DND-41 (cell line): Measurements from ENCODE around the gene PERCC1.

Experiments used
- ATAC-seq: fragments of 200-7000 bp; cut with Tn5 transposase; 3 replicates; pipeline ENCODE4 v1.9.1; 2021; ENCODE audit warnings: low read depth; ENCODE audit not compliant: insufficient read depth
- DNase-seq: peaks from one replicate; pipeline ENCODE4 v3.0.0-alpha.2; 2020
- H2AFZ ChIP-seq: 2 replicates; pipeline ENCODE4 v1.6.0; 2012; ENCODE audit warnings: low read depth, low read length
- H3K27ac ChIP-seq: 2 replicates; pipeline ENCODE4 v1.5.1; 2012; ENCODE audit warnings: low read length, inconsistent platforms
- H3K27me3 ChIP-seq: fragments of 200-600 bp; sonication (generic); 2 replicates; pipeline ENCODE4 v1.6.0; 2012; ENCODE audit warnings: low read length, mild to moderate bottlenecking, inconsistent platforms; ENCODE audit not compliant: insufficient read depth, poor library complexity
- H3K36me3 ChIP-seq: 2 replicates; pipeline ENCODE4 v1.5.1; 2012; ENCODE audit warnings: low read length, inconsistent platforms; ENCODE audit not compliant: insufficient read depth
- H3K4me1 ChIP-seq: 2 replicates; pipeline ENCODE4 v1.5.1; 2012; ENCODE audit warnings: mild to moderate bottlenecking, low read length; ENCODE audit not compliant: insufficient read depth
- H3K4me2 ChIP-seq: 2 replicates; pipeline ENCODE4 v1.6.0; 2012; ENCODE audit warnings: mild to moderate bottlenecking, moderate library complexity, low read length, inconsistent platforms; ENCODE audit not compliant: insufficient read depth
- H3K4me3 ChIP-seq, 2 experiments: fragments of 200-600 bp in 1 of 2; shearing (Covaris generic) in 1 of 2; 2 replicates each; pipeline ENCODE4 v1.5.1; 2012 to 2016; ENCODE audit warnings: inconsistent platforms in 2 of 2, low read length in 2 of 2, mild to moderate bottlenecking in 2 of 2, low read depth in 1 of 2, moderate library complexity in 1 of 2
- H3K79me2 ChIP-seq: 2 replicates; pipeline ENCODE4 v1.6.0; 2012; ENCODE audit warnings: low read length, inconsistent platforms; ENCODE audit not compliant: insufficient read depth
- H3K9ac ChIP-seq: 2 replicates; pipeline ENCODE4 v1.6.0; 2012; ENCODE audit warnings: low read depth, mild to moderate bottlenecking, inconsistent platforms, low read length, moderate library complexity
- H3K9me3 ChIP-seq: 2 replicates; pipeline ENCODE4 v1.5.1; 2012; ENCODE audit warnings: low read length, moderate library complexity, mild to moderate bottlenecking, inconsistent platforms; ENCODE audit not compliant: insufficient read depth, severe bottlenecking
- H4K20me1 ChIP-seq: 2 replicates; pipeline ENCODE4 v1.6.0; 2012; ENCODE audit warnings: low read length; ENCODE audit not compliant: insufficient read depth
- EZH2 ChIP-seq: IDR thresholded peaks from 3 replicates; pipeline ENCODE4 v1.6.1; 2012; ENCODE audit warnings: borderline replicate concordance, low read depth, mild to moderate bottlenecking, moderate library complexity, low read length, inconsistent platforms; ENCODE audit not compliant: severe bottlenecking
- TF ChIP-seq, protein P1 (sequence below): IDR thresholded peaks from 2 replicates; pipeline ENCODE4 v1.5.1; 2012; ENCODE audit warnings: borderline replicate concordance, low read length, moderate library complexity, mild to moderate bottlenecking; ENCODE audit not compliant: poor library complexity, severe bottlenecking; ENCODE audit errors: extremely low read depth

The PERCC1 gene

GRCh38 chr16:1443980-1444729 is 13.3 kb downstream of the PERCC1 start, which contains the start of gene CCDC154:
Gene CCDC154 (minus strand): TSS chr16:1444556. CDS start chr16:1444322, 234 bp downstream.
- Histone ChIP-seq H3K36me3 (peaks cover 30% of the 10 kb centered on the region), H4K20me1 (peaks cover 6% of the 10 kb centered on the region; the same call in 1 of the 2 replicates), H3K27ac (no peak within 1 kb of the TSS), H3K9ac (no peak within 1 kb of the TSS), H2AFZ (no peak within 1 kb of the TSS), H3K4me2 (no peak within 1 kb of the TSS), H3K9me3 (no peaks in the 10 kb centered on the region), H3K27me3 (no peaks in the 10 kb centered on the region), H3K4me1 (no peaks in the 10 kb centered on the region), H3K79me2 (no peaks in the 10 kb centered on the region), H3K4me3 (no peak within 1 kb of the TSS)
- DNase-seq: no peak
- TF ChIP-seq EZH2: no peak
- TF ChIP-seq, protein P1, sequence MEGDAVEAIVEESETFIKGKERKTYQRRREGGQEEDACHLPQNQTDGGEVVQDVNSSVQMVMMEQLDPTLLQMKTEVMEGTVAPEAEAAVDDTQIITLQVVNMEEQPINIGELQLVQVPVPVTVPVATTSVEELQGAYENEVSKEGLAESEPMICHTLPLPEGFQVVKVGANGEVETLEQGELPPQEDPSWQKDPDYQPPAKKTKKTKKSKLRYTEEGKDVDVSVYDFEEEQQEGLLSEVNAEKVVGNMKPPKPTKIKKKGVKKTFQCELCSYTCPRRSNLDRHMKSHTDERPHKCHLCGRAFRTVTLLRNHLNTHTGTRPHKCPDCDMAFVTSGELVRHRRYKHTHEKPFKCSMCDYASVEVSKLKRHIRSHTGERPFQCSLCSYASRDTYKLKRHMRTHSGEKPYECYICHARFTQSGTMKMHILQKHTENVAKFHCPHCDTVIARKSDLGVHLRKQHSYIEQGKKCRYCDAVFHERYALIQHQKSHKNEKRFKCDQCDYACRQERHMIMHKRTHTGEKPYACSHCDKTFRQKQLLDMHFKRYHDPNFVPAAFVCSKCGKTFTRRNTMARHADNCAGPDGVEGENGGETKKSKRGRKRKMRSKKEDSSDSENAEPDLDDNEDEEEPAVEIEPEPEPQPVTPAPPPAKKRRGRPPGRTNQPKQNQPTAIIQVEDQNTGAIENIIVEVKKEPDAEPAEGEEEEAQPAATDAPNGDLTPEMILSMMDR: no peak
- no peak for ATAC-seq

DNA sequence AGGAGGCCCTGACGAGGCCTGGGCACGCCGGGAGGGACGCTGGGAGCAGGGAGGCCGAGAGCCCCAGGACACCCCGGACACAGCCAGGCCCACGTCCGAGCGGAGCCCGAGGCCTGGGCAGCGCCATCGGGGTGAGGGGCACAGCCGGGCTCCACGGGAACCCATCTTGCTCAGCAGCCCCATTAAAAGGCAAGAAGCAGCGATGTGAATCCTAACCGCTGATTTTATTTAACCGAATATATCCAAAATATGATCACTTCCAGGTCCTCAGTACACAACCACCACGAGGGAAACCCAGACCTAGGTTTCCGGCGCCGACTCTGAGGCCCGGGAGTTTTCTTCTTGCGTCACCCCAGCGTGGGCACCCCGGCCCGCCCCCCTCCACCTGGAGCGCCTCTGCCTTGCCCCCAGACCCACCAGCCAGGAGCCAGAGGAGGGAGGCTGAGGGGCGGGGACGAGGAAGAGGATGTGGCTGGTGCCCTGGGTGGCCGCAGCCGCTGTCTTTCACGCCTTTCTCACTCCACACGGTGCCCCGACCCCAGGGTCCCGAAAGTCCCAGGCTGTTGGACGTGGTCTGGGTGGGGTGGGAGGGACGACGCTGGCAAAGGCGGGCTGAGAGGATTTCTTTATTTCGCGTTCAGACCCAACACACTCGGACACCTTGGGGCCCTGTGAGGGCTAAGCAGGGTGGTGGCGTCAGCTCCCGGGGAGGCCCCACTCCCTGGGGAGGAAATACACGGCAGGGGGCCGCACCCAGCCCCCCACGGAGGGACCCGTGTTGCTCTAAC is 14.0 kb downstream of the PERCC1 start:
- Histone ChIP-seq H3K36me3 (peaks cover 36% of the 10 kb centered on the region), H4K20me1 (peaks cover 11% of the 10 kb centered on the region; the same call in 1 of the 2 replicates), H3K27ac (no peak overlapping the region), H2AFZ (no peak overlapping the region), H3K27me3 (no peaks in the 10 kb centered on the region), H3K9ac (no peak overlapping the region), H3K4me2 (no peak overlapping the region), H3K9me3 (no peaks in the 10 kb centered on the region), H3K4me1 (no peaks in the 10 kb centered on the region), H3K79me2 (no peaks in the 10 kb centered on the region), H3K4me3 (no peak overlapping the region)
- no peak for TF ChIP-seq EZH2
- TF ChIP-seq, protein P1: no peak
- ATAC-seq (no peak), DNase-seq (no peak)

GRCh38 chr16:1445518-1446203 is 14.8 kb downstream of the PERCC1 start:
- H3K36me3 ChIP-seq: peaks cover 43% of the 10 kb centered on the region
- H4K20me1 ChIP-seq: peaks cover 11% of the 10 kb centered on the region; the same call in 1 of the 2 replicates
- no peak for ATAC-seq
- H3K4me1 ChIP-seq: no peaks in the 10 kb centered on the region
- H3K27ac ChIP-seq: no peak overlapping the region
- H3K4me2 ChIP-seq: no peak overlapping the region
- no peaks in the 10 kb centered on the region for H3K9me3 ChIP-seq
- DNase-seq: no peak
- no peak overlapping the region for H3K4me3 ChIP-seq
- no peaks in the 10 kb centered on the region for H3K79me2 ChIP-seq
- no peaks in the 10 kb centered on the region for H3K27me3 ChIP-seq
- H3K9ac ChIP-seq: no peak overlapping the region
- no peak overlapping the region for H2AFZ ChIP-seq
- no peak for TF ChIP-seq EZH2
- TF ChIP-seq, protein P1: no peak
